Astrocyte of the spinal cord (primary cell): ENCODE data around the gene RBBP8NL.

Source experiments
- DNase-seq: peaks from one replicate; pipeline ENCODE4 v3.0.0; 2011; ENCODE audit warnings: low read depth, low spot score
- H3K4me3 ChIP-seq: 2 replicates; pipeline ENCODE4 v1.5.1; 2011; ENCODE audit warnings: low read depth, mild to moderate bottlenecking, low read length, moderate library complexity
- in situ Hi-C: cut with HindIII; loops from 2 replicates; pipeline ENCODE4 v1.10.0; 2017; ENCODE audit warnings: low sequenced_read_pairs
- TF ChIP-seq, protein P1 (sequence below): IDR thresholded peaks from 2 replicates; pipeline ENCODE4 v1.5.1; 2012; ENCODE audit warnings: low read depth, mild to moderate bottlenecking, low read length, inconsistent platforms

Gene RBBP8NL, protein sequence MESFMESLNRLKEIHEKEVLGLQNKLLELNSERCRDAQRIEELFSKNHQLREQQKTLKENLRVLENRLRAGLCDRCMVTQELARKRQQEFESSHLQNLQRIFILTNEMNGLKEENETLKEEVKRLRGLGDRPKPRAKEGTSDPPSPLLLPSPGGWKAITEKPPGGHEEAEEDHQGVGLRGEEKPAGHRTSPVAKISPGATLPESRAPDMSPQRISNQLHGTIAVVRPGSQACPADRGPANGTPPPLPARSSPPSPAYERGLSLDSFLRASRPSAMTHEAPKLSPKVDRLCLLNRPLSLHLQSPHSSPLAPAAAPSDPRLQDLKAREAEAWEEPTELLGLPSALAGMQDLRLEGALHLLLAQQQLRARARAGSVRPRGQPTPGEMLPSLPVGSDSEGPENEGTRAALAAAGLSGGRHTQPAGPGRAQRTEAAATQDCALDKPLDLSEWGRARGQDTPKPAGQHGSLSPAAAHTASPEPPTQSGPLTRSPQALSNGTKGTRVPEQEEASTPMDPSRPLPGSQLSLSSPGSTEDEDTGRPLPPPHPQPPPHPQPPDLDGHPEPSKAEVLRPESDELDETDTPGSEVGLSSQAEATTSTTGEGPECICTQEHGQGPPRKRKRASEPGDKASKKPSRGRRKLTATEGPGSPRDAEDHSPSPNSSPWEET

DNA sequence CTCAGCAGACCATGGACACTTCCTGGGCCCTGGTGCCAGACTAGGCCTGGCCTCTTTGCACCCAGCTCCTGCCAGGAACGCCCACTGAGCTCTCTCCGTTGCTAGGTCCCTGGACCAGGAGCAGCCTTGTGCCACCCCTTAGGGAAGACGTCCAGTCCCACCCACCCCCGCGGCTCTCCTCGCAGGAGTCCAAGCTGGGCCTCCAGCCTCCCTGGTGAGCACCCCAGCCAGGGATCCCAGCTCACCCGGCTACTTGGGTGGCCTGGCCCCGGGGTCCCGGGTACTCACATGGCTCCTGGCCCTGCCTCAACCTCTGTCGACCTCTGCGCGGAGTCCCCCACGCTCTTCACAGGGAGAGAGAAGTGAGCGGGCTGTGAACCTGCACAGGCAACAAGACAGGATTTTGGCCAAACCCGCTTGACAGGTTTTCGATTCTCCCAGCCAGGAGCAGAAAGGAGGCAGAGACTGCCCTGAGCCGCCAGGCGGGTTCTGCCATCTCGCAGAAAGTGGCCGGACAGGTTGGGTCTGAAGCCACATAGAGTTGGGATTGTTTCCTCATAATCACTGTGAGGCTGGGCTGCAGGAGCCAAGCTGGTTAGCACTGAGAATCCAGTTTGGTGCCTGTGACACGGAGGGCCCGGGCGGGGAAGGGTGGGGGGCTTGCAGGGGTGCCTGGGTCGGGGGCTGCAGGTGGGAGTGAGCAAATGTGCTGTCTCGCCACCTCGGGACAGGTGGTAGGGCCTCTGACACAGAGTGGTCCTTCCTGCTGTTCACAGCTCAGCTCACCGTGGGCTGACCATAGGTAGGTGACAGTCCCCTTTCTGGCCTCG is at the start of gene RBBP8NL:
TSS of gene RBBP8NL (minus strand) at position 368 of the 830 bp plus-strand sequence. CDS start 7,892 bp downstream, outside the sequence.
- no peak for DNase-seq
- TF ChIP-seq, protein P1, sequence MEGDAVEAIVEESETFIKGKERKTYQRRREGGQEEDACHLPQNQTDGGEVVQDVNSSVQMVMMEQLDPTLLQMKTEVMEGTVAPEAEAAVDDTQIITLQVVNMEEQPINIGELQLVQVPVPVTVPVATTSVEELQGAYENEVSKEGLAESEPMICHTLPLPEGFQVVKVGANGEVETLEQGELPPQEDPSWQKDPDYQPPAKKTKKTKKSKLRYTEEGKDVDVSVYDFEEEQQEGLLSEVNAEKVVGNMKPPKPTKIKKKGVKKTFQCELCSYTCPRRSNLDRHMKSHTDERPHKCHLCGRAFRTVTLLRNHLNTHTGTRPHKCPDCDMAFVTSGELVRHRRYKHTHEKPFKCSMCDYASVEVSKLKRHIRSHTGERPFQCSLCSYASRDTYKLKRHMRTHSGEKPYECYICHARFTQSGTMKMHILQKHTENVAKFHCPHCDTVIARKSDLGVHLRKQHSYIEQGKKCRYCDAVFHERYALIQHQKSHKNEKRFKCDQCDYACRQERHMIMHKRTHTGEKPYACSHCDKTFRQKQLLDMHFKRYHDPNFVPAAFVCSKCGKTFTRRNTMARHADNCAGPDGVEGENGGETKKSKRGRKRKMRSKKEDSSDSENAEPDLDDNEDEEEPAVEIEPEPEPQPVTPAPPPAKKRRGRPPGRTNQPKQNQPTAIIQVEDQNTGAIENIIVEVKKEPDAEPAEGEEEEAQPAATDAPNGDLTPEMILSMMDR: no peak
- H3K4me3 ChIP-seq: no peak within 1 kb of the TSS
- in situ Hi-C loops: no loop called here

DNA sequence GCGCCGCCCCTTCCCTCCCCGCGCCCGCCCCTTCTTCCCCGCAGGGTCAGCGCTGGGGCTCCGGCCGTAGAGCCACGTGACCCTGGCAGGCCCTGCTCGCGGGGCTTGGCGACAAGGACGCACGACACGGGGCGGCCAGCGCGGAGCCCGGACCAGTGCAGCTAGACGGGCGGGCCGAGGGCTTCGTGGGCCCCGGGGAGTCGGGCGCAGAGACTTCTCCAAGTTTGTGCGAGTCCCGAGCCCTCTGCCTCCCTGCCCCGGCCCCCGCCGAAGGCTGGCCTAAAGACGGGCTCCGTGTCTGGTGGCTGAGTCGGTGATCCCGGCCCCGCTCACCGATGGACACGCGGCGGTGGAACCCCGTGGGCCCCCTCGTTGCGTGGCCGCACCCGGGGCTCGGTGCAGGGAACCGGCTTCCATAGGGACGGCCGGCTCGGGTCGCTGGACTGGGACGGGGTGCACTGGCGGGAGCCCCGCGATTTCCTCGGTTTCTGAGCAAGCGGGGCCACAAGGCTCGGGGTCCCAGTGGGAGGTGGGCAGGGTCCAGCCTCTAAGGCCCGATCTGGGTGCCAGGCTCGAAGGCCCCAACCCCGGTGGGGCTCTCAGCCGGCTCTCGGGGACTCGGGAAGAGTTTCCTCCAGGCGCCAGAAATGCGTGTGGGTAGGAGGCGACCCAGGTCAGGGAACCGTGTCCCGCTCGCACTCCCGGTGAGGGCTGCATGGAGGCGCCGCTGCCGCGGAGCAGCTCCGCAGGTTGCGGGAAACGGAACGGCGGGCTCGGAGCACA is 48.9 kb upstream of the RBBP8NL start:
- TF ChIP-seq, protein P1: no peak
- H3K4me3 ChIP-seq: no peak overlapping the region
- in situ Hi-C loops: no loop called here
- DNase-seq: no peak

DNA sequence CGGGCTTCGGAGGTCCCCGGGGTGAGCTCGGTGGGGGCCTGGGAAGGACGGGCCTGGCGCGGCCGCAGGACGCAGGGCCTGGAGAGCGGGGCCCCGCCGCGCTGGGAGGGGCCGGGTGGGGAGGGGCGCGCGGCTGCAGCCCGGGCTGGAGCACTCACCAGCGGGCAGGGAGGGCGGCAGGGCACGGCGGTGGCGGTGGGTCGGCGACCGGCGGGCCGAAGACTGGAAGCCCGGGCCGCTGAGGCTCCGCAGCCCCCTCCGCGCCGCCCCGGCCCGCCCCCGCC is 48.4 kb upstream of the RBBP8NL start, which contains the start of gene GATA5:
TSS of gene GATA5 (minus strand) at position 224 of the 284 bp plus-strand sequence. CDS start 474 bp downstream, outside the sequence.
- DNase-seq: no peak
- no peak within 1 kb of the TSS for H3K4me3 ChIP-seq
- in situ Hi-C loops: no loop called here
- TF ChIP-seq, protein P1: no peak

DNA sequence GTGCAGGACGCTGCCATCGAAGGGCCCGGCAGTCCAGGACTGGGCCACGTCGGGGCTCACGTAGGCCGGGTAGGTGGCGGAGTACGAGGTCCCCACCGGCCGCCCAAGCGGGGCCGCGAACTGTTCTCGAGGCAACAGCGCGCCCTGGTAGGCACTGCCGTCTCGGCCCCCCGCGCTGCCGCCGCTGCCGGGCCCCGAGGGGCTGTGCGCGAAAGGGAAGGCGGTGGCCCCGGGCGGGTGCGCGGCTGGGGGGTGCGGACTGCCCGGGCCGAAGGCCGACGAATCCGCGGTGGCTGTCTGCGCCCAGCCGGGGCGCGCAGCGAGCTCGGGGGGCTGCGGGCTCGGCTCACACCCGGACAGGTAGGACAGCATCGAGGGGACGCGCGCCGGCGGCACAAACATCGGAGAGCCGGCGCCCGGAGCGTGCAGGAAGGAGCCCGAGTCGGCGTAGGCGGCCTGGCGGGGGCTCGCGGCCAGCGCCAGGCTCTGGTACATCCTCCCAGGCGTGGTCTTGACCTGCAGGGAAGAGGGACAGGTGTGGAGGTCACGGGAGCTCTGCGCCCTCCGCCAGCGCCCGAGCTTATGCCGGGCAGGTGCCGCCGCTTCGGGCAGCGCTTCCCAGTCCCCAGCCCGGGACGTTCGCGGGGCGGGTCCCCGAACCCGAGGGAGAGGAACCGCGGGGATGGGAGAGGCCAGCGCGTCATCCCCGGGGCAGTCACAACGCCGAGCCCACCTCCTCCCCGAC is 47.9 kb upstream of the RBBP8NL start:
- no peak overlapping the region for H3K4me3 ChIP-seq
- in situ Hi-C loops: no loop called here
- TF ChIP-seq, protein P1: no peak
- no peak for DNase-seq

DNA sequence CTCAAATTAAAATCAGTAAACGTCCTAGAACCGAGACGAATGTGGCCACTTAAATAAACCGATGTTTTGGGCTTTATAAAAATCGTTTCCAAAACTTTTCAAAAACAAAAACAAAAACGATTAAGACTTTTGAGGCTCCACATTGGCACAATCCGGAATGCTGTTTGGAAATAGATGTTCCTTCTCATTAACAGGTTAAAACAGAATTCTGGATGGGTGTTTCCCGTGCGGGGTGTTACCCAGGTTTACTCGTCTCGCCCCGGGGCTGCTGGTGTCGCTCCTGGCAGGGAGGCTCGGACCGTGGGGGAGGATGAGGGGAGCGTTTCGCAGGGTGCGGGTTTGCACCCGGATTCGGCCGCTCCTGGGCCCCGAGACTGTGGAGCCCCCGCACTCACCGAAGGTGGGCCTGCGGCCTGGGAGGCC is 47.3 kb upstream of the RBBP8NL start:
- H3K4me3 ChIP-seq: no peak overlapping the region
- TF ChIP-seq, protein P1: no peak
- in situ Hi-C loops: no loop called here
- no peak for DNase-seq
